Measurements from ENCODE around the gene PRPSAP1.
A peak's percentile ranks its signal among the peaks of the same experiment; 100 is the strongest.

Gene PRPSAP1

DNA sequence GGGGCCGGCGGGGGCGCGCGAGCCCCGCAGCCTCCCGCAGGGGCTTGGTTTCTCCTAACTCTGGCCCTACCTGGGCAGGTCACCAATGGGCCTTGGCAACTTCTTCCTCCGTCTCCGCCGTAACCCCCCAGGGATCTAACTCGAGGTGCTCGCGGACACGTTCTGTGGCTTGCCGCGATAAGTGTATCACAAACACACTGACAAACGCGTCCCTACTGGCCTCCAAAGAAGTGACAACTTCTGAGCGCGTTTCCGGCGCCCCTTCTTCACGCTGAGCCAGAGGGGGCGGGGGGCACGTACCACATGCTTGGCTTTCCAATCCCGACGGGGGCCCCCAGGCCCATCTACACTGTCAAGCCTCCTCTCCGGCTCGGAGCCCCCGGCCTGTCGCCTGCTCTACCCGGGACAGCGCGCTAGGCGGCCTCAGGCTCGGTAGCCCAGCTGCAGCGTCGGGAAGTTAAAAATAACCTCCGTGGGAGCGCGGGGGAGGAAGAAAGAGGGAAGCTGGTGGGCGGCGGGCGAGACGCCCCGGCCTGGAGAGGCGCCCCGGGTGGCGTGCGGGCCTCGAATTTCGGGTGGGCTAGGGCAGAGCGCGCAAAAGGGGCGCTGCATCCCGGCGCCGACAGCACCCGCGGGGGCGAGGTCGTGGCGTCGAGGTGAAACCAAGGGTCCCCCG, 30.0 kb upstream of the PRPSAP1 start:
- peak; percentile 56 for DNase-seq

DNA sequence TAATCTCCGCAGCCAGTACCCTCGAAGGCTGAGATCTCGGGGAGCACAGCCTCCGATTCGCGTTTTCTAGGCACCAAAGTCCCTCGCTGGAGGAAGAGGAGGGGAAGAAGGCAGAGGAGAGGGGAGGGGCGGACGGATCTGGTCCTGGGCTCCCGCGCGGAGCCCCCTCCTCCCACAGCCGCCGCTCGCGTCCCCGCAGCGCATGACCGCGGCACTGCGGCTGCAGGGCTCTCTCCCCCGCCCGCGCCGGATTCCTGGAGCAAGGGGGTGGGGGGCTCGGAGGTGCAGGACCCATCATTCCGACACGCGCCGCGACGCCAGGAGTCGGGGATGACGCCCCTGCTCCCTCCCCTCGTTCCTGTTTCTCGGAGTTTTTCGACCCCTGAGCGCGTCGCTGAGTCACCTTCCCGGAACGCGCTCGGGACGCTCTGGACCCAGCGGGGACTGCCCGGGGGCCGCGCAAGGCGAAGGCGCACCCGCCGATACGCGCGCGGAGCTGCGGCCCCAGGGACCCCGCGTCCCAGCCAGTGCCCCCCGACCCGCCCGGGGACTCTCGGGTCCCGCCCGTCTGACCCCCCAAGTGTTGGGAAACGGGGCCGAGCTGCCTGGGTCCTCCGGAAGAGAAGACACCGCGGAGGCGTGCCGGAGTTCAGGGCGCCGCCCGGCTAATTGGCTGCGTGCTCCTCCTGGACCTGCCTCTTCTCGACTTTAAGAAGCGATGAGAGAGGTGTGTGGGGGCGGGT, 29.3 kb upstream of the PRPSAP1 start:
- DNase-seq, result peak; percentile 60

GRCh38 chr17:76382351-76382802, 28.7 kb upstream of the PRPSAP1 start:
- DNase-seq, result no peak

DNA sequence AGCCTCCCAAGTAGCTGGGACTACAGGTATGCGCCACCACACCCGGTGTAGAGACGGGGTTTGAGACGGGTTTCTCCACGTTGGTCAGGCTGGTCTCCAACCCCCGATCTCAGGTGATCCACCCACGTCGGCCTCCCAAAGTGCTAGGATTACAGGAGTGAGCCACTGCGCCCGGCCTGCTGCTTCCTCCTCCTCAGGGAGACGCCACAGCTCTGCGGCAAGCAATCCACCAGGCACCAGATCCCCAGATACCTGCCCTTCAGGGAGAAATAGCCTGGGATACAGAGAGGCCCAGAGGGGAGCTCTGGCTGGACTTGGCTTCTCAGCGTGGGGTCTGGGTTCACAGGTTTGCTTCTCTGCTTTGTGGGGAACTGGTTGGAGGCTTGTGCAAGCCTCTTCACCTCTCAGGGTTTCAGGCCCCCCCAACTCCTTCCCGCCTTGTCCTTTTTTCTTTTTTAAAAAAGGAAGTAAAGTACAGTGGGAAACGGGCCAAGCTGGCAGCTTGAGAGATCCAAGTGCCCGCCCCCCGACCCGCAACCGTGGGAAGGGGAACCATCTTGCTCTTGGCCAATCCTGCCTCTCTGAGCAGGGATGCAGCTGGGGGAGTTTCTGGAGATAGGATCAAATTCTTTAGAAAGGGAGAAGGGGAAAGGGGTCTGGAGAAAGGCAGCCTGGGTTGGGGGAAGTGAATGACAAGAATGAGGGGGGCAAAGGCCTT, 28.1 kb upstream of the PRPSAP1 start:
- DNase-seq, result no peak

DNA sequence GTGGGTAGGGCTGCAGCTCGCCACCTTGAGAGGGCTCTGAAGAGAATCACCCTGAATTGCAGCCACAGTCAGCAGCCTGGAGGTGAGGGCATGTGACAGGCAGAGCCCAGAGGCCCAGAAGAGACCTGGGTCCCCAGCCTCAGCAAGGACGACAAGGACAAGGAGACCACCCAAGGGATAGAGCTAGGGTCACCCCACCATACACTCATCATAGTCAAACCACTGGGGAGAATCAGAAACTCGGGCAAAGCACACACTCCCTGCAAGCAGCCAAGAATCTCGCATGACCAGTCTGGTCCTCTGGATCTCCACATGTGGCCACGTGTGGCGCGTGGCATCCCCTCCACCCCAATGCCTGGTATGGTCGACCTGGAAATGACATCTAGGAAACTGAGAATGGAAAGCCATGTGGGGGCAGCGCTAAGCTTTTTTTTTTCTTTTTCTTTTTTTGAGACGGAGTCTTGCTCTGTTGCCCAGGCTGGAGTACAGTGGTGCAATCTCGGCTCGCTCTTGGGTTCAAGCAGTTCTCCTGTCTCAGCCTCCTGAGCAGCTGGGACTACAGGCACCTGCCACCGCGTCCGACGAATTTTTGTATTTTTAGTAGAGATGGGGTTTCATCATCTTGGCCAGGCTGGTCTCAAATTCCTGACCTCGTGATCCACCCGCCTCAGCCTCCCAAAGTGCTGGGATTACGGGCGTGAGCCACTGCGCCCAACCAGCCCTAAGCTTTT, 26.1 kb upstream of the PRPSAP1 start:
- DNase-seq, result no peak

GRCh38 chr17:76379275-76379641, 25.5 kb upstream of the PRPSAP1 start:
- no peak for DNase-seq

- no peak for DNase-seq
These were observed 25.0 kb upstream of the PRPSAP1 start for GRCh38 chr17:76378548-76379274.

DNA sequence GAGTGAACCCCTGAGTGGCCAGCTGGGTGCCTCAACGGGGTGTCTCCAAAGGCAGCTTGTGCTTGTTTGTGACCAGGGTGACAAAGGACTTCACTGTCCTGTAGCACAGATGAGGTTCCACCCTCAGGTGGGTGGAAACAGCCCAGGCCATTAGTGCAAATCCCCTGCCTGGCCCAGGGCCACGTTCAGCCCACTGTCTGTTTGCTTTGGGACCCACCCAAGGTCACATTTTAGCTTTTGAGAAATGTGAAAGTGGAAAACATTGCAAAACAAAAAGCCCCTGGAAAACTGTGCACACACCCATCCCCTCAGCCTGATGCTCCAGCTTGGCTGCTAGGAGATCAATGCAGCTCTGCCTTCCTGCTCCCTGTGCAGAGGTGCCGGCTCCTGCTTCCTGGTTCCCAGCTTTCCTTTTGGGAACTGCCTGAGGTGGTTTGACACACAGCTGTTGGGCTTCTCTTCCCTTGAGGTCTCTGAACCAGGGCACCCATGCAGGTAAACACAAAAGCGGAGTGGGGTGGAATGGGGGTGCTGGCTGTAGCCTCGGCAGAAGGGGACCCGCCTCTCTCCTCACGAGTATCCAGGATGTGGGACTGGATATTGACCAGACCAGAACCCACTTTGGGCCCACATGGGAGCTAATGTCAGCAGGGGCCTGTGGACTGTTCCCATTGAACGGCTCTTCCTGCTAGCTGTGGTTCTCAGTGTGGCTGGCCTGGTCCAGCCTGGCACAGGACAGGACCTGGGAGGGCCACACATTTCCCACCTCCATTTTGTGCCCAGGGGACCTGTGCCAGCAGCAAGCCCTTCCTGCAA, 22.8 kb upstream of the PRPSAP1 start:
- no peak for DNase-seq

DNA sequence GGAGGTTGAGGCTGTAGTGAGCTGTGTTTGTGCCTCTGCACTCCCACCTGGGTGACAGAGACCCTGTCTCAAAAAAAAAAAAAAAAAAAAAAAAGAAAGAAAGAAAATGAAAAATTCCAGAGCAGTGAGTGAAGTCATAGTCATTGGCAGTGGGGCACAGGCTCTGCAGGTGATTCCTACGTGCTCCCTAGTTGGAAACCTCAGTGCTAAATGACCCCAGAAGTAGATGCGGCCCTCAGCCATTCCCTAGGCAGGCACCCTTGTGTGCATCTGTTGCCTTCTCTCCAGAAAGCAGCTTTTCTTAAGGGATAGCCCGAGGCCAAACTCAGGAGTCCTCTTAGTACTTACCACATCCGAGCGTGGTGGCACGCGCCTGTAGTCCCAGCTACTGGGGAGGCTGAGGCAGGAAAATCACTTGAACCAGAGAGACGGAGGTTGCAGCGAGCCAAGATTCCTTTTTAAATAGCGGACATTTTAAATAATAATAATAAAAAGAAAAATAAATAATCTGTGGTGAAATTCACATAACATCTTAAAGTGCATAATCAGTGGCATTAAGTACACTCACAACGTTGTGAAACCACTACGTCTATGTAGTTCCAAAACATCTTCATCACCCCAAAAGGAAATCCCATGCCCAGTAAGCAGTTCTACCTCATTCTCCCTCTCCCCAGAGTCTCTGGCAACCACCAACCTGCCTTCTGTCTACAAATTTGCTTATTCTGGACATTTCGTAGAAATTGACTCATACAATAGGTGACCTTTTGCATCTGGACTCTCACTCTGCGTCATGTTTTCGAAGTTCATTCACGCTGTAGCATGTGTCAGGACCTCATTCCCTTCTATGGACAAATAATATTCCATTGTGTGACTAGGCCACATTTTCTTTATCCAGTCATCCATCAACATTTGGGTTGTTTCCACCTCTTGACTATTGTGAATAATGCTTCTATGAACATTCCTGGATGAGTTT, 18.2 kb upstream of the PRPSAP1 start:
- DNase-seq, result no peak

- DNase-seq, result no peak
These were observed 16.7 kb upstream of the PRPSAP1 start for GRCh38 chr17:76370261-76370993.

GRCh38 chr17:76369804-76370203, 16.1 kb upstream of the PRPSAP1 start:
- no peak for DNase-seq

GRCh38 chr17:76369379-76369778, 15.7 kb upstream of the PRPSAP1 start:
- DNase-seq, result no peak

DNA sequence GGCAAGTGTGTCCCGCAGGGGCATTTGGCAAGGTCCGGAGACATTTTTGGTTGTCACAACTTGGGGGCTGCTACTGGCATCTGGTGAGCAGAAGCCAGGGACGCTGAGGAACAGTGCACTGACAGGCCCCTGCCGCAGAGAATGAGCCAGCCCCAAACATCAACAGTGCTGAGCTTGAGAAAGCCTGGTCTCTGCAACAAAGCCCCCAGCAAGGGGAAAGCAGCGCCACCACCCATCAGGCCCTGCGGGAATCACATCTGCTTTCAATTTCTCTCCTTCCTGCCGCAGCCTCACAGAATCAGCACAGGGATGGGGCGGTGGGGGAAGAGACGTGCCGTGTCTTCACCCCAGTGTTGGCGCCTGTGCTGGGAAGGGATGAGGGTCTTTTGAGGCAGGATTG, 14.8 kb upstream of the PRPSAP1 start:
- DNase-seq, result no peak

DNA sequence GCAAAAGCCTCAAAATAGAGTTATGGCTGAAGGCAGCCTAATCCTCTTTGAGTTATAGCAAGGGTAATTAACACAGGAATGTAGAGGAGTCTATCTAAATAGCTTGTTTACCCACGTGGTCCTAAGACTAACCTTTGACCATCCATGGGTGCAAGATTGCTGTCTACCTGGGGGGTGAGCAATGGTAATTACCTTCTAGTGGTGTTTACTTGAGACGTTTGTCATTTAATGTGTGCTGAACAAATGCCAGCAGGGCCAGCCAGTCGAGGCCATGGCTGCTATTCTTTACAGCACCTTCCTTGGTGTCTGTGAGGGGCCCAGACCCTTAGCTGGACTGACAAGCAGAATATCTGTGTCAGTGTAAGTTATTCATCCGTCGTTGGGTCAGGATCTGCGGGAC, 13.9 kb upstream of the PRPSAP1 start:
- DNase-seq, result no peak

DNA sequence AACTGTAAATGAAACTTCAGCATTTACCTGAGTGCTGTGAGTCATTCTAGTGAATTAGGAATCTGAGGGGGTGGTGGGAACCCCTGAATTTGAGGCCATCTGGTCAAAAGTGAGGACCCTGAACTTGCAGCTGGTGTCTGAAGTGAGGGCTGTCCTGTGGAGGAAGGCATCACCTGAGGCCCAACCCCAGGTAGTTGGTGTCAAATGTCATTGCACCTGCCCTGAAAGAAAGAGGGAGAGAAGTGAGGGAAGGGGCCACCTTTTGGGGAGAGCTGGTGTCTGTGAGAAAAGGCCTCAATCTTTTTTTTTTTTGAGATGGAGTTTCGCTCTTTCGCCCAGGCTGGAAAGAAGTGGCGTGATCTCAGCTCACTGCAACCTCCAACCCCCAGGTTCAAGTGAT, 12.5 kb upstream of the PRPSAP1 start:
- DNase-seq, result no peak

GRCh38 chr17:76365256-76365903, 11.7 kb upstream of the PRPSAP1 start:
- DNase-seq, result no peak

DNA sequence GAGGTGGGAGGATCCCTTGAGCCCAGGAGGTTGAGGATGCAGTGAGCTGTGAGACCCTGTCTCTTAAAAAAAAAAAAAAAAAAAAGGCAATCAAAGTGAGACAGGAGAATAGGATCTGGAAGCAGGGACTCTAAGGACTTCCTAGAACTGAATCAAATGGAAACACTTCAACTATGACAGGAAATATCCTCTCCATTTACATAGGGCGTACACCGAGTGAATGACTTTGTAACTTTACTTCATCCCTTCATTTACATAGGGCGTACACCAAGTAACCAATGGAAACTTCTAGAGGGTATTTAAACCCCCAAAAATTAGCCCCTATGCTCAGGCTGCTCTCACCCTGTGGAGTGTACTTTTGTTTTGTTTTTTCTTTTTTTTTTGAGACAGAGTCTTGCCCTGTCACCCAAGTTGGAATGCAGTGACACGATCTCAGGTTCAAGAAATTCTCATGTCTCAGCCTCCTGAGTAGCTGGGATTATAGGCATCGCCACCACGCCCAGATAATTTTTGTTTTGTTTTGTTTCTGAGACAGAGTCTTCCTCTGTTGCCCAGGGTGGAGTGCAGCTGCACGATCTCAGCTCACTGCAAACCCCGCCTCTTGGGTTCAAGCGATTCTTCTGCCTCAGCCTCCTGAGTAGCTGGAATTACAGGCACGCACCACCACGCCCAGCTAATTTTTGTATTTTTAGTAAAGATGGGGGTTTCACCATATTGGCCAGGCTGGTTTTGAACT, 9.6 kb upstream of the PRPSAP1 start:
- DNase-seq, result no peak

DNA sequence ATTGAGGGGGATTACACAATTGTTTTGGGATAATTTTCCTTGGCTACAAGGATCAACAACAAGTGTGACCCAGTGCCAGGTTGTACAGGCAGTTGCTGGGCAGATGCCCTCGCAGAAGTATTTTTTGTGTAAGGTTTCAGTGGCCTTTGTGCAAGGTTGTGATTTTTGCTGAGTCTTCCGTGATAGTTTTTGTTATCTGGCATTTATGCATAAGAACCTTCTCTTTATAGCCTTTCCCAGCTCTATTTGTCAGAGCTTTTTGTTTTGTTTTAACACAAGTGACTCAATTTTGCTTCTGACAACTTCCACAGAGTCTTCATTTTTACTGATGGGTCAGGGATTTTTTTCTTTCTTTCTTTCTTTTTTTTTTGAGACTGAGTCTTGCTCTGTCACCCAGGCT, 6.7 kb upstream of the PRPSAP1 start:
- no peak for DNase-seq
